ENCODE data around the gene GNG7.
"Not testable (repeated sequence)": the region's sequence is repeated elsewhere in the genome, so short reads cannot be mapped to it uniquely, and the experiment has no call there.

The GNG7 gene

GRCh38 chr19:2641332-2641698, 61.2 kb downstream of the GNG7 start:
- no peak for DNase-seq (ENCODE audit: low read depth)

DNA sequence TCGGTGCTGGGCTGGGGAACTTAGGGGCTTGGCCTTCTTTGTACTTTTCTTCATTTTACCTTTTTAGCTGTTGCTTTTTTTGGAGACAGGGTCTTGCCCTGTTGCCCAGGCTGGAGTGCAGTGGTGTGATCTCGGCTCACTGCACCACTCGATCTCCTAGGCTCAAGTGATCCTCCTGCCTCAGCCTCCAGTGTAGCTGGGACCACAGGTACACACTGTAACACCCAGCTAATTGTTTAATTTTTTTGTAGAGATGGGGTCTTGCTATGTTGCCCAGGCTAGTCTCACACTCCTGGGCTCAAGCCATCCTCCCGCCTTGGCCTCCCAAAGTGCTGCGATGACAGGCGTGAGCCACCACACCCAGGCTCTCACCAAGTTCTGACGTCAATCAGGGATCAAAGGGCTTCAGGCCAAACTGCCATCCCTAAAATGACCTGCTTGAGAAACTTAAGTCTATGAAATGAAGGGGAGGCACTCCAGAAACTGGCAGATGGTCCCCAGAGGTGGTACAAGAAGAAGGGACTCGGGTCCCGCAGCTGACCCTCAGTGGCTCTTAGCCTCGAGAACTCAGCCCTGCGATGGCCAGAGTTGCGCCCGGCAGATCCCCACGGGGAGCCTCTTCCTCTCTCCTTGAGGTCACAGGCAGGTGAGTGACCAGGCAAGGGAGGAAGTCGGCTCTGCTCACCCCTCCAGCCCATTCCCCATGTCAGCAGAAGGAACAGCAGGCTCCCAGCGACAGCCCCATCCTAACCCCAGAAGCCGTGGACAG, 61.7 kb downstream of the GNG7 start:
- DNase-seq (ENCODE audit: low read depth), result no peak

GRCh38 chr19:2639999-2640398, 62.5 kb downstream of the GNG7 start:
- no peak for DNase-seq (ENCODE audit: low read depth)

GRCh38 chr19:2638417-2638940, 64.0 kb downstream of the GNG7 start:
- DNase-seq (ENCODE audit: low read depth), result no peak

- peak; percentile 18 for DNase-seq (ENCODE audit: low read depth)
Measured at GRCh38 chr19:2636897-2637683, 65.4 kb downstream of the GNG7 start.

- no peak for DNase-seq (ENCODE audit: low read depth)
Measured at GRCh38 chr19:2636141-2636896, 66.2 kb downstream of the GNG7 start.

DNA sequence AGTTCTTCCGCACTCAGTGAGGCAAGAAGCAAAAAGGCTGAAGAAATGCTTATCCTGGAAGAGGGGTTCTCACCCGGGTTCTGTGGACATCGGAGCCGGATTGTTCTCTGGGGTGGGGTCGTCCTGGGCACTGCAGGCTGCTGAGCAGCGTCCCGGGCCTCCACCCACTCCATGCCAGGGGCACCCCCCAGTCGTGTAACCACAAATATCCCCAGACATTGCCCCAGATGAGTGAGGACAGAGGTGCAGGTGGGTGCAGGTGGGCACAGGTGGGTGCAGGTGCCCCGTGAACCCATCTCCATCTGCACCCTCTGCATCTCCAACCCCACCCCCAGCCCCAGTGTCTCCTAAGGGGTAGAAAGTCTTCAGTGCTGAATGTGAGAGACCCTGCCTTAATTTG, 67.5 kb downstream of the GNG7 start:
- DNase-seq (ENCODE audit: low read depth), result no peak

DNA sequence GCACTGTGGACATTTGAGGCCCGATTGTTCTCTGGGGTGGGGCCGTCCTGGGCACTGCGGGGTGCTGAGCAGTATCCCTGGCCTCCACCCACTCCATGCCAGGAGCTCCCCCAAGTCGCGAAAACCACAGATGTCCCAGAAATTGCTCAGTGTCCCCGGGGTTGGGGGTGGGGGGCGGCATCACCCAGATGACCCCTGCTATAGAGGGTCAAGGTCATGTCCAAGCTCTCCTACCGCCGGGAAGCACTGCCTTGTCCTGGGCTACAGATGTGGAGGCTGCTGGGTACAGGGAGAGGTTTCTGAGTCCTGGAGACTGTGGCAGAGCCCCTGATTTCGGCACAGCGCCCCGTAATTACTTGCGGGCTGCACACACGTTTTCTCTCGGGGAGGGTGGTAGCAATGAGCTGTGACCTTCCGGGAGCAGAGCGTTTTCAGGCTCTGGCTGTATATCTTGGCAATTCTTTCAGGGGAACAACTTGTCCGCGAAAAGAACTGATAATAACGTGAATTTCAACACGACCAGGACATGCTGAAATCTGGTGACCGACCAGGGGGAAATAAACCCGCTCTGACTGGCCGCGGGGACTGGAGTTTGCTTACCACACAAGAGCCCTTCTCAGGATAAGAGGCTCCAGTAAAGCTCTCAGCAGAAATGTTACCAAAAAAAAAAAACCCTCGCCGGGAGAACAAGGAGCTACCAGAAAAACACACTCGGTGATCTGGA, 68.1 kb downstream of the GNG7 start:
- DNase-seq (ENCODE audit: low read depth), result peak; percentile 33

- DNase-seq (ENCODE audit: low read depth), result no peak
Measured at GRCh38 chr19:2633693-2634075, 68.8 kb downstream of the GNG7 start.

DNA sequence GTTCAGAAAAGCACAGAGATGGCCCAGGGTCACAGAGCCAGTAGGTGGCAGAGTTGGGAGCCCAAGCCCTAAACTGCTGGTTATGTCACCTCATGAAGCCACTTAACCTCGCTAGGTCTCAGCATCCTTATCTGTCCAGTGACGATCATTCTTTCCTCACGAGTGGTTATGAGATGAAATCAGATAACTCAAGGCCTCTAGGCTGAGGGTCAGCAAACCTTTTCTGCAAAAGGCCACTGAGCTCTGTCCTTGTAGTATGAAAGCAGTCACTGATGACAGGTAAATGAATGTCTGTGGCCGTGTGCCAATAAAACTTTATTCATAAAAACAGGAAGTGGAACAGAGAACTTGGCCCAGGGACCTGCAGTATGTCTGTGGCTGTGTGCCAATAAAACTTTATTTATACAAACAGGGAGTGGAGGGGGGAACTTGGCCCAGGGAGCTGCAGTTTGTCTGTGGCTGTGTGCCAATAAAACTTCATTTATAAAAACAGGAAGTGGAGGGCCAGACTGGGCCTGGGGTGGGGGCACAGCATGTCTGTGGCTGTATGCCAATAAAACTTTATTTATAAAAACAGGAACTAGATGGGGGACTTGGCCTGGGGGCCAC, 71.2 kb downstream of the GNG7 start:
- DNase-seq (ENCODE audit: low read depth), result no peak

DNA sequence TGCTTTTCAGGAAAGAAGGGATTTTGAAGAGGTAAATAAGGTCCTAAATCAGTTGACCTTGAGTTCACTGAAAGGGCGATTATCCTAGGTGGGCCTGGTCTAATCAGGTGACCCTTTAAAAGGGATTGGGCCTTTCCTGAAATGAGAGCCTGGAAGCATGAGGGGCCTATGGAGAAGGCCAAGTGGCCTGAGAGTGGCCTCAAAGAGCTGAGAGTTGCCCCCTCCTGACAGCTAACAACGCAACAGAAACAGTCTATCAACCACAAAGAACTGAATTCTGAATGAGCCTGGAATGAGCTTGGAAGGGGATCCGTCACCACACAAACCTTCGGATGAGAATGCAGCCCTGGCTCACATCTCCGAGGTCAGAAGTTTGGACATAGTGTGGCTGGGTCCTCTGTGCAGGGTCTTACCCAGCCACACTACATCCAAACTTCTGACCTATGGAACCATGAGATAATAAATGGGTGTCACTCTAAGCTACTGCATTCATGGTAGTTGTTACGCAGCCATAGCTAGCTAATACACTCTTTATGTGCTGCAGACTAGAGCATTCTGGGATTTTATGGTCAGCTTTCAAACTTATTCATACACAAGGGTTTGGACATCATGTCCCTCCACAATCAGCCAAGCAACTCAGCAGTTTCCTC, 72.0 kb downstream of the GNG7 start:
- DNase-seq (ENCODE audit: low read depth), result no peak

- DNase-seq (ENCODE audit: low read depth), result peak; percentile 42
Measured at GRCh38 chr19:2629491-2630351, 72.8 kb downstream of the GNG7 start.

- DNase-seq (ENCODE audit: low read depth), result no peak
Measured at GRCh38 chr19:2628597-2628996, 73.9 kb downstream of the GNG7 start.

- no peak for DNase-seq (ENCODE audit: low read depth)
Measured at GRCh38 chr19:2627855-2628254, 74.6 kb downstream of the GNG7 start.

GRCh38 chr19:2627319-2627829, 75.1 kb downstream of the GNG7 start:
- peak; percentile 93 for DNase-seq (ENCODE audit: low read depth)

- no peak for DNase-seq (ENCODE audit: low read depth)
Measured at GRCh38 chr19:2625434-2625833, 77.1 kb downstream of the GNG7 start.

- DNase-seq (ENCODE audit: low read depth), result no peak
Measured at GRCh38 chr19:2624537-2625091, 77.9 kb downstream of the GNG7 start.

- no peak for DNase-seq (ENCODE audit: low read depth)
Measured at GRCh38 chr19:2623798-2624197, 78.7 kb downstream of the GNG7 start.

- DNase-seq (ENCODE audit: low read depth), result not testable (repeated sequence)
Measured at GRCh38 chr19:2622371-2622961, 80.0 kb downstream of the GNG7 start.
